Natural killer cell treated with Interleukin-12 subunit alpha and Interleukin-12 subunit beta and Interleukin-15 and Interleukin-18, amount 100 ng/mL, for 72 hours (primary cell): ENCODE results near the gene GGCX. TPM values are rescaled to one million over a fixed set of nuclear protein-coding genes. Genes with fewer than 3 reads are reported as not detected.

Source experiments
- ATAC-seq, 2 donors: fragments of 150-1000 bp; cut with Tn5 transposase in 1 of 2; sonication (Bioruptor Pico), chemical (Tn5 transposase) in 1 of 2; 2 replicates each; pipeline ENCODE4 v1.10.0; 2021
- DNase-seq: peaks from one replicate; pipeline ENCODE4 v3.0.0; 2022; ENCODE audit warnings: low spot score
- H3K27ac Mint-ChIP-seq, 2 donors: 1 replicate in 1 of 2; 2 replicates in 1 of 2; pipeline ENCODE4 v1.8.0; 2022; ENCODE audit warnings: mixed read lengths in 2 of 2, mild to moderate bottlenecking in 1 of 2, moderate library complexity in 1 of 2
- H3K27me3 Mint-ChIP-seq, 2 donors: 1 replicate in 1 of 2; 2 replicates in 1 of 2; pipeline ENCODE4 v1.8.0; 2022; ENCODE audit warnings: mixed read lengths in 2 of 2
- H3K36me3 Mint-ChIP-seq: one replicate; pipeline ENCODE4 v1.8.0; 2022; ENCODE audit warnings: mixed read lengths
- H3K4me1 Mint-ChIP-seq, 2 donors: 1 replicate in 1 of 2; 2 replicates in 1 of 2; pipeline ENCODE4 v1.8.0; 2022; ENCODE audit warnings: low read depth in 2 of 2, mixed read lengths in 2 of 2, mild to moderate bottlenecking in 1 of 2
- H3K4me3 Mint-ChIP-seq: one replicate; pipeline ENCODE4 v1.8.0; 2022; ENCODE audit warnings: mixed read lengths
- H3K9me3 Mint-ChIP-seq: 2 replicates; pipeline ENCODE4 v1.8.0; 2022; ENCODE audit warnings: mixed read lengths
- total RNA-seq, 2 donors: library from RNA; stranded (reverse); gene quantifications; one replicate each; pipeline ENCODE4 v1.2.3, GENCODE V29; 2022

The GGCX gene
- total RNA-seq, 2 donors from 2014 or later = 24.9 to 37.1 TPM

GRCh38 chr2:85589181-85589580 lies 27.9 kb upstream of the GGCX start:
- H3K4me3 Mint-ChIP-seq = no peak overlapping the region
- H3K27me3 Mint-ChIP-seq = no peaks in the 10 kb centered on the region
- H3K4me1 Mint-ChIP-seq = peaks cover 39 to 40% of the 10 kb centered on the region in 2 donors
- no peaks in the 10 kb centered on the region for H3K9me3 Mint-ChIP-seq
- H3K36me3 Mint-ChIP-seq = no peaks in the 10 kb centered on the region
- no peak for ATAC-seq
- no peak for DNase-seq
- peak overlapping the region; percentile 46 to 64 for H3K27ac Mint-ChIP-seq

GRCh38 chr2:85588645-85589044 lies 27.4 kb upstream of the GGCX start:
- Mint-ChIP-seq H3K9me3 (no peaks in the 10 kb centered on the region), H3K27ac (peak overlapping the region; percentile 46 to 64), H3K36me3 (no peaks in the 10 kb centered on the region), H3K27me3 (no peaks in the 10 kb centered on the region), H3K4me3 (no peak overlapping the region), H3K4me1 (peaks cover 40 to 42% of the 10 kb centered on the region in 2 donors)
- ATAC-seq = no peak
- DNase-seq = no peak

- DNase-seq (no peak), ATAC-seq (no peak)
- H3K36me3 Mint-ChIP-seq = no peaks in the 10 kb centered on the region
- no peaks in the 10 kb centered on the region for H3K27me3 Mint-ChIP-seq
- no peak overlapping the region for H3K4me3 Mint-ChIP-seq
- H3K4me1 Mint-ChIP-seq = peaks cover 44 to 46% of the 10 kb centered on the region in 2 donors
- peak overlapping the region; percentile 46 to 64 for H3K27ac Mint-ChIP-seq
- H3K9me3 Mint-ChIP-seq = no peaks in the 10 kb centered on the region
Observed at GRCh38 chr2:85588236-85588635, 26.9 kb upstream of the GGCX start.

GRCh38 chr2:85585781-85586105 lies 24.4 kb upstream of the GGCX start:
- ATAC-seq (no peak), DNase-seq (no peak)
- H3K36me3 Mint-ChIP-seq = peaks cover 13% of the 10 kb centered on the region
- no peaks in the 10 kb centered on the region for H3K27me3 Mint-ChIP-seq
- no peaks in the 10 kb centered on the region for H3K9me3 Mint-ChIP-seq
- H3K4me1 Mint-ChIP-seq = peaks cover 51 to 57% of the 10 kb centered on the region in 2 donors
- H3K27ac Mint-ChIP-seq = peak overlapping the region; percentile 76 to 95
- H3K4me3 Mint-ChIP-seq = peak overlapping the region; percentile 78

- ATAC-seq = peak; percentile 11 to 52
- H3K4me1 Mint-ChIP-seq = peaks cover 48 to 55% of the 10 kb centered on the region in 2 donors
Observed at GRCh38 chr2:85584857-85585780, 23.8 kb upstream of the GGCX start.

GRCh38 chr2:85584354-85584856 lies 23.1 kb upstream of the GGCX start, which contains the start of gene VAMP5:
TSS of gene VAMP5 (plus strand) at chr2:85584431. CDS start at chr2:85584491, 60 bp downstream.
- ATAC-seq (peak; percentile 74 to 86), DNase-seq (no peak)
- H3K27ac Mint-ChIP-seq = peak within 1 kb of the TSS; percentile 84 to 95
- H3K36me3 Mint-ChIP-seq = peaks cover 13% of the 10 kb centered on the region
- H3K4me1 Mint-ChIP-seq = peaks cover 50 to 57% of the 10 kb centered on the region in 2 donors
- H3K9me3 Mint-ChIP-seq = no peaks in the 10 kb centered on the region
- peak within 1 kb of the TSS; percentile 90 for H3K4me3 Mint-ChIP-seq
- H3K27me3 Mint-ChIP-seq = no peaks in the 10 kb centered on the region

More at GRCh38 chr2:85584857-85585780, 23.8 kb upstream of the GGCX start:
- Mint-ChIP-seq H3K27ac (peak overlapping the region; percentile 76 to 95), H3K9me3 (no peaks in the 10 kb centered on the region), H3K27me3 (no peaks in the 10 kb centered on the region), H3K4me3 (peak overlapping the region; percentile 78), H3K36me3 (peaks cover 13% of the 10 kb centered on the region)
- no peak for DNase-seq

- DNase-seq = peak; percentile 80
- H3K27me3 Mint-ChIP-seq = no peaks in the 10 kb centered on the region
- H3K4me1 Mint-ChIP-seq = peaks cover 52 to 57% of the 10 kb centered on the region in 2 donors
- H3K27ac Mint-ChIP-seq = peak overlapping the region; percentile 84 to 95
- H3K4me3 Mint-ChIP-seq = peak overlapping the region; percentile 90
- H3K36me3 Mint-ChIP-seq = peaks cover 13% of the 10 kb centered on the region
- peak; percentile 81 to 84 for ATAC-seq
- no peaks in the 10 kb centered on the region for H3K9me3 Mint-ChIP-seq
Observed at GRCh38 chr2:85583667-85584353, 22.5 kb upstream of the GGCX start.

GRCh38 chr2:85582492-85582891 lies 21.2 kb upstream of the GGCX start:
- Mint-ChIP-seq H3K4me1 (peaks cover 53 to 55% of the 10 kb centered on the region in 2 donors), H3K9me3 (no peaks in the 10 kb centered on the region), H3K27ac (peak overlapping the region in 1 of 2 donors; percentile 84), H3K4me3 (no peak overlapping the region), H3K36me3 (peaks cover 13% of the 10 kb centered on the region), H3K27me3 (no peaks in the 10 kb centered on the region)
- no peak for ATAC-seq
- no peak for DNase-seq

GRCh38 chr2:85580206-85580605 lies 18.9 kb upstream of the GGCX start:
- Mint-ChIP-seq H3K36me3 (peaks cover 13% of the 10 kb centered on the region), H3K9me3 (no peaks in the 10 kb centered on the region), H3K27me3 (no peaks in the 10 kb centered on the region), H3K27ac (peak overlapping the region in 1 of 2 donors; percentile 94), H3K4me1 (peaks cover 47% of the 10 kb centered on the region in 2 donors), H3K4me3 (no peak overlapping the region)
- DNase-seq (no peak), ATAC-seq (no peak)

GRCh38 chr2:85579266-85579935 lies 18.1 kb upstream of the GGCX start:
- H3K27ac Mint-ChIP-seq = peak overlapping the region; percentile 90 to 94
- ATAC-seq (no peak), DNase-seq (peak; percentile 23)
- H3K27me3 Mint-ChIP-seq = no peaks in the 10 kb centered on the region
- no peaks in the 10 kb centered on the region for H3K9me3 Mint-ChIP-seq
- H3K4me1 Mint-ChIP-seq = peaks cover 41 to 42% of the 10 kb centered on the region in 2 donors
- peaks cover 13% of the 10 kb centered on the region for H3K36me3 Mint-ChIP-seq
- H3K4me3 Mint-ChIP-seq = peak overlapping the region; percentile 95

GRCh38 chr2:85578243-85579180 lies 17.2 kb upstream of the GGCX start:
- Mint-ChIP-seq H3K4me3 (peak overlapping the region; percentile 95), H3K27ac (peak overlapping the region; percentile 90 to 94), H3K27me3 (no peaks in the 10 kb centered on the region), H3K9me3 (no peaks in the 10 kb centered on the region), H3K4me1 (peaks cover 35 to 37% of the 10 kb centered on the region in 2 donors), H3K36me3 (peaks cover 13% of the 10 kb centered on the region)
- DNase-seq = peak; percentile 62
- peak; percentile 57 to 59 for ATAC-seq

GRCh38 chr2:85577386-85578242 lies 16.3 kb upstream of the GGCX start, which contains the start of gene VAMP8:
TSS of gene VAMP8 (plus strand) at chr2:85577586. CDS start at chr2:85577647, 61 bp downstream.
- peak; percentile 84 to 88 for ATAC-seq
- peak within 1 kb of the TSS; percentile 95 for H3K4me3 Mint-ChIP-seq
- DNase-seq = peak; percentile 74

More at GRCh38 chr2:85577386-85578242, 16.3 kb upstream of the GGCX start, which contains the start of gene VAMP8:
- no peaks in the 10 kb centered on the region for H3K27me3 Mint-ChIP-seq
- peaks cover 29 to 30% of the 10 kb centered on the region in 2 donors for H3K4me1 Mint-ChIP-seq
- peaks cover 12% of the 10 kb centered on the region for H3K36me3 Mint-ChIP-seq
- H3K27ac Mint-ChIP-seq = peak within 1 kb of the TSS; percentile 90 to 94
- H3K9me3 Mint-ChIP-seq = no peaks in the 10 kb centered on the region
